HG03571 (cell line): Measurements from ENCODE around the gene ADRB1.
A peak's percentile ranks its signal among the peaks of the same experiment; 100 is the strongest.

Experiments
- ATAC-seq: cut with Tn5 transposase; IDR thresholded peaks from one replicate; pipeline ENCODE4 v1.9.1; 2021; ENCODE audit not compliant: unreplicated experiment

Gene ADRB1

GRCh38 chr10:114052255-114052654 lies 8.6 kb downstream of the ADRB1 start:
- no peak for ATAC-seq

GRCh38 chr10:114053946-114054345 lies 10.3 kb downstream of the ADRB1 start:
- no peak for ATAC-seq

DNA sequence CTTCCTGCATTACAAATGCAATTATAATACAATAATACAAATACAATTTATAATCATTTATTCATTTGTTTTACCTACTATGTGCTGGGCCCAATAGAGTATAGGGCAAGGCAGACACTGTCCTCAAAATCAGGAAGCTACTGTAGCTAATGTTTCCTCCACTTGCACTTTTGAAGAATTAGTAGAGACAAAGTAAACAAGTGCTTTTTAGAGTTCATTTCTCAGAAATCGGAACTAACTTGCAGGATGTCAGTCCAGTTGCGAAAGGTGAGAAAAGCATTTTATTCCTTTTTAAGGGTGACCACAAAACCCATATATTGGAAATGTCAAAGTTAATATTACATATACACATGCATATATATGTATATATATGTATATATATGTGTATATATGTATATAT lies 14.2 kb downstream of the ADRB1 start:
- ATAC-seq = no peak

- no peak for ATAC-seq
These were observed 14.6 kb downstream of the ADRB1 start for GRCh38 chr10:114058297-114058696.

DNA sequence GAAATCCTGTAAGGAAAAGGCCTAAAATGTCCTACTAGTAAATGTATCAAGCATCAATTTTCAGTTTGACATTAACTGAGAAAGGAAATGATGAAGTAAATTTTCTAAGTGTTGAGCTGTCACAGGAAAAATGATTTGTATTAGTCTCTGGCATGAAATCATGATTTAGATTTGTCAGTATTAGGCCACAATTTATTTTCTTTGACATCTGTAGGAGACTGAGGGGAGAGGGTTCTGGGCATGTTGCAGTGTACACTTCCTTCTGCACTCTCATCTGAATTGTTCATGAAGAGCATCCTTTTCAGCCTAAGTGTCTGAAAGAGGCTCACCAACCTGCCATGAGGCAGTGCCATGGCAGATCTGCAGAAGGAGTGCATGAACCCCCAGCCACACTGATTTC lies 15.9 kb downstream of the ADRB1 start:
- ATAC-seq = no peak

DNA sequence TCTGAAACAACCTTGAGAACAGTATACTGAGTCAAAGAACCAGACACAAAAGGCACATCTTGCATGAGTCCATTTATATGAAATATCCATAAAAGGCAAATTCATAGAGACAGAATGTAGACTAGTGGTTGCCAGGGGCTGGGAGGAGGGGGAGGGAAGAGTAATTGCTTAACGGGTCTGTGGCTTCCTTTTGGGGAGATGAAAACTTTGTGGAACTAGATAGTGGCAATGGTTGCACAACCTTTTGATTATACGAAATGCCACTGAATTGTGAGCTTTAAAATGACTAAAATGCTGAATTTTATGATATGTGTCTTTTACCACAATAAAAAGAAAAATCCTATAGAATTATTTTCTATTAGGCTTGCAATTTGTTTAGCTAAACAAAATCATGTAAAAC lies 16.8 kb downstream of the ADRB1 start:
- no peak for ATAC-seq

- ATAC-seq = no peak
These were observed 17.5 kb downstream of the ADRB1 start for GRCh38 chr10:114061148-114061547.

- no peak for ATAC-seq
These were observed 18.1 kb downstream of the ADRB1 start for GRCh38 chr10:114061789-114062188.

GRCh38 chr10:114064151-114065048 lies 20.7 kb downstream of the ADRB1 start:
- ATAC-seq = no peak

DNA sequence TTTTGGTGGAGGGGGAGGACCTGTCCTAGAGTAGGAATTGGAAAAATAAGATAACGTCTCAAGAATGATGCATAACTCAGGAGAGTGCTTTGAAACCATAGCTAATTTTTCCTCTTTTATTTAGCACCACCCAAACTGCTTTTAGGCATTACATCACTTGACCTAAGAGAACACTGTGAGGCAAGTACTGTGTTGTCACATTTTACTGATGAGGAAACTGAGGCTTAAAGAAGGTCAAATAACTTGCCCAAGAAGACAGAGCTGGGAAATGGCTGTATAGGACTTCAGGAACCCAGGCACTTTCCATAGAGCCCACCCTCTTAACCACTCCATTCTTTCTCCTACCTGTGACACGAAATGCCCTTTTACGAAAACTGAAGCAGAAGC lies 21.4 kb downstream of the ADRB1 start:
- ATAC-seq = no peak

- ATAC-seq = no peak
These were observed 24.5 kb downstream of the ADRB1 start for GRCh38 chr10:114068054-114068707.

DNA sequence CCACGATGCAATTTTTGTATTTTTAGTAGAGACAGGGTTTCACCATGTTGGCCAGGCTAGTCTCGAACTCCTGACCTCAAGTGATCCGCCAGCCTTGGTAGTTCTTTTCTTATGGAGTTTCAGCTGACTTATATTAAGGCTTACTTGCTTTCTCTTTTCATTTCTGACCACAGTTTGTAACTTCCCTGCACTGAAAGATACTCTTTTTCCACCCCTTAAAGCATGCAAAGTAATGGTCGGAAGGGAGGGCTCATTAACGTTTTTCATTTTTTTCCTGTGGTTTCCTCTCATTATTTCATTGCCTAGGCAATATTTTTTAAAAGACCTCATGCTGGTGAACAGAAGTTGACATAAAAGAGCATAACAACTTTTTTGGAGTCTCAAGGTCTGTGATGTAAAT lies 27.0 kb downstream of the ADRB1 start:
- ATAC-seq = no peak

DNA sequence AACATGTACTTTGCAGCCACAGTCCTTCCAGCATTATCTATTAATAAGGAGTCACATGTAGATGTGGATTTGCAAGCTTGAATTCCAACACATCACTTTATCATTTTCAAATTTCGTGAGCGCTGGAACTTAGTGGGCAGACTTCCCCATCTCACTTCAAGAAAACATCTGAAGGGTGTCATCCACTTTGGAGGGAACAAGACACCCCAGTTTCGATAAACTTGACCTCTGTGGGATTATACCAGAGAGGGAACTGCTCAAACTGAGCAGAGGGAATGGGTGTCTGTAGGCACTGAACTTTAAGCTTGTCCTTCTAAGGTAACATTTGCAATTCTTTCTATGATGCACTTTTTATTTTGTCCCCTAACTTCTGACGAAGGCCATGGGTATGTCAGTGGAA lies 27.5 kb downstream of the ADRB1 start:
- ATAC-seq = no peak

GRCh38 chr10:114073395-114074186 lies 29.9 kb downstream of the ADRB1 start:
- ATAC-seq = peak; percentile 56

GRCh38 chr10:114075093-114075492 lies 31.4 kb downstream of the ADRB1 start:
- no peak for ATAC-seq

- no peak for ATAC-seq
These were observed 33.7 kb downstream of the ADRB1 start for GRCh38 chr10:114077347-114077746.

GRCh38 chr10:114077815-114078219 lies 34.2 kb downstream of the ADRB1 start:
- no peak for ATAC-seq

DNA sequence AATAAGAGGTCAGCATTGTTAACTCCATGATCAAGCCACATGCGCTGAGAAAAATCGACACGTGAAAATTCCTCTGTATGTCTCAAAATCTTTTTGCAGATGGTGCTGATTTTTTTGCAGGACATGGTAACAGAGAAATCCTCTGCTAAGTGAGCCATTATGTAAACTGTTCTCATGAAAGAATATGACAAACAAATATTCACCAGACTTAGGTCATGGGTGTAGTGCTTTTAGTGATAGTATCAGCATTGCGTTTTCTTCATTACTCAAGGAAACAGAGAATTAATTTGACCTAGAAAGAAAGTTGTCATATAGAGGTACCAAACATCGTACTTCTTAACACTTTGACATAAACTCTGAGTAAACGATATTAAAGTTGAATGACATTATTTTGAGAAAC lies 34.7 kb downstream of the ADRB1 start:
- ATAC-seq = no peak

DNA sequence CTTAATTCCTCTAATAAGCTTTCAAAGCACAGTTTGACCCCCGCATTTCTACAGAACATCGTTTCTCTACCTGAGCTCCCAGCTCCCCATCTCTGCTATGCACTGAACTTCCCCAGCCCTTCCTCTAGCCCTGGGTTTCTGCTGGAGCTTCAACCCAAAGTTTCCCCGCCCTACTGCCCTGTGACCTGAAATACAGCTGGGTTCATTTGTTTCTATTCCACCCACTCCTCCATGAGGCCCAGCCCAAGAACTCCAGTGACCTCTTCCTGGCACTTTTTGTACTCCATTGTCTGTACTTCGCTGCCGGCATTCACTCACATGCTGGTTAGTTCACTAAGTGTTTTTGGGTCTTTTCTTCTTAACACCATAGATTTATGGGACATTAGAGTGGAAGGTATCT lies 35.8 kb downstream of the ADRB1 start:
- no peak for ATAC-seq

- no peak for ATAC-seq
These were observed 38.4 kb downstream of the ADRB1 start for GRCh38 chr10:114081911-114082583.

- no peak for ATAC-seq
These were observed 39.4 kb downstream of the ADRB1 start for GRCh38 chr10:114083040-114083439.
